Lower leg skin (tissue), 4 donors: Measurements from ENCODE around the gene IFNGR1. TPM values are rescaled to one million over a fixed set of nuclear protein-coding genes. Genes with fewer than 3 reads are reported as not detected.

Experiments
- DNase-seq, 2 donors: peaks; one replicate each; pipeline ENCODE4 v3.0.0-alpha.2; 2019; ENCODE audit warnings: low spot score in 2 of 2
- H3K4me3 ChIP-seq: fragments of 200-600 bp; sonication (generic); 2 replicates; pipeline ENCODE4 v1.5.1; 2017; ENCODE audit warnings: mild to moderate bottlenecking, low read depth; ENCODE audit not compliant: poor library complexity, severe bottlenecking
- CTCF ChIP-seq, 3 donors: fragments of 450-650 bp; IDR thresholded peaks; one replicate each; pipeline ENCODE4 v1.5.1; 2016; ENCODE audit warnings: antibody characterized with exemption in 3 of 3, mild to moderate bottlenecking in 3 of 3, moderate library complexity in 2 of 3
- POLR2A ChIP-seq, 2 donors: fragments of 450-650 bp; IDR thresholded peaks; one replicate each; pipeline ENCODE4 v1.6.1; 2016 to 2017; ENCODE audit warnings: antibody characterized with exemption in 2 of 2, mild to moderate bottlenecking in 1 of 2, moderate library complexity in 1 of 2
- WGBS, 2 donors: methylation state at CpG; one replicate each; pipeline ENCODE4 v1.1.5; 2018; 5-methylcytosine and 5-hydroxymethylcytosine counted together
- intact Hi-C: fragments of 100-400 bp; cut with DNase I; formaldehyde crosslinking; loops from one replicate; pipeline ENCODE4 v1.15.0; 2023; ENCODE audit warnings: low total_unique reads
- total RNA-seq, 4 donors: library from RNA; depleted of rRNA; stranded (reverse); fragments of >200 nt; gene quantifications; one replicate each; pipeline ENCODE4 v1.1.0, GENCODE V29; 2016

The IFNGR1 gene
- total RNA-seq, 4 donors from 2014 or later: 64.2 to 92.1 (median 83.0) TPM

GRCh38 chr6:137206577-137206976, 12.6 kb downstream of the IFNGR1 start:
- WGBS, 2 donors: 29 to 37% methylated on average over 1 of the region's 1 CpG
- no peak for DNase-seq
- TF ChIP-seq POLR2A (IDR thresholded peaks at IDR 0.05) (no peak), CTCF (IDR thresholded peaks at IDR 0.05) (no peak)
- H3K4me3 ChIP-seq: no peak overlapping the region
- intact Hi-C loops: no loop called here

GRCh38 chr6:137203256-137203655, 15.9 kb downstream of the IFNGR1 start:
- TF ChIP-seq POLR2A (IDR thresholded peaks at IDR 0.05): no peak
- no peak for TF ChIP-seq CTCF (IDR thresholded peaks at IDR 0.05)
- 97 to 98% methylated on average over 2 of the region's 2 CpGs for WGBS, 2 donors
- intact Hi-C loops: no loop called here

DNA sequence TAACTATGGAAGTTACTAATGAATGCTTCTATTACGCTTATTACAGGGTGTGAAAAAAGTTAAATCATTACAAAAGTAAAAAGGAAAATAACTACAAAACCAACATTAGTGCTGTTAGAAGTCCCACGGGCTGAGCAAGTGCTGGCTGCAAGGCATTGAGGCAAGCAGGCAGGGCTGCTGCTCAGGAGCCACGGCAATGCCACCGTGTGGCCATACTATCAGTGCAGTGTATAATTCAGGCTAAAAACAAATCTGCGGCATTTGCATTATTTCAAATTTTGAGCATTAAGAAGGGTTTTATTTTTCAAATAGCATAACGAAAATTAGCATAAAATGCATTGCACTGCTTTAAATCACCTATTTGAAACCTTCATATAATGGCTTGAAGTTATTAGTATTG, 17.1 kb downstream of the IFNGR1 start:
- 57 to 61% methylated on average over 6 of the region's 6 CpGs for WGBS, 2 donors
- no peak for DNase-seq

More at GRCh38 chr6:137203256-137203655, 15.9 kb downstream of the IFNGR1 start:
- no peak for DNase-seq
- H3K4me3 ChIP-seq: no peak overlapping the region

GRCh38 chr6:137201006-137201405, 18.2 kb downstream of the IFNGR1 start:
- no peak for DNase-seq
- no peak overlapping the region for H3K4me3 ChIP-seq
- intact Hi-C loops: no loop called here
- TF ChIP-seq POLR2A (IDR thresholded peaks at IDR 0.05): no peak
- TF ChIP-seq CTCF (IDR thresholded peaks at IDR 0.05): no peak
- WGBS, 2 donors: 96 to 98% methylated on average over 1 of the region's 1 CpG

More for the DNA sequence above, 17.1 kb downstream of the IFNGR1 start:
- H3K4me3 ChIP-seq: no peak overlapping the region
- no peak for TF ChIP-seq CTCF (IDR thresholded peaks at IDR 0.05)
- no peak for TF ChIP-seq POLR2A (IDR thresholded peaks at IDR 0.05)
- intact Hi-C loops: no loop called here

- WGBS, 2 donors: 84 to 85% methylated on average over 4 of the region's 4 CpGs
- DNase-seq: no peak
These were observed 18.9 kb downstream of the IFNGR1 start for GRCh38 chr6:137200288-137200687.

More at GRCh38 chr6:137200288-137200687, 18.9 kb downstream of the IFNGR1 start:
- intact Hi-C loops: no loop called here
- no peak overlapping the region for H3K4me3 ChIP-seq
- no peak for TF ChIP-seq POLR2A (IDR thresholded peaks at IDR 0.05)
- no peak for TF ChIP-seq CTCF (IDR thresholded peaks at IDR 0.05)
